Mucosa of gallbladder (tissue), 1 donor: Measurements from ENCODE around the gene IKZF4. TPM values are rescaled to one million over a fixed set of nuclear protein-coding genes. Genes with fewer than 3 reads are reported as not detected.
"Not testable (repeated sequence)": the region's sequence is repeated elsewhere in the genome, so short reads cannot be mapped to it uniquely, and the experiment has no call there.

ENCODE experiments used
- DNase-seq: peaks from one replicate; pipeline ENCODE4 v3.0.0-alpha.2; 2020; ENCODE audit warnings: low spot score
- total RNA-seq: library from RNA; stranded (reverse); gene quantifications from one replicate; pipeline ENCODE4 v1.2.1, GENCODE V29; 2021
- donor health status: DM: no; HTN: no; CAD: no.

The IKZF4 gene
- 8.2 TPM for total RNA-seq

DNA sequence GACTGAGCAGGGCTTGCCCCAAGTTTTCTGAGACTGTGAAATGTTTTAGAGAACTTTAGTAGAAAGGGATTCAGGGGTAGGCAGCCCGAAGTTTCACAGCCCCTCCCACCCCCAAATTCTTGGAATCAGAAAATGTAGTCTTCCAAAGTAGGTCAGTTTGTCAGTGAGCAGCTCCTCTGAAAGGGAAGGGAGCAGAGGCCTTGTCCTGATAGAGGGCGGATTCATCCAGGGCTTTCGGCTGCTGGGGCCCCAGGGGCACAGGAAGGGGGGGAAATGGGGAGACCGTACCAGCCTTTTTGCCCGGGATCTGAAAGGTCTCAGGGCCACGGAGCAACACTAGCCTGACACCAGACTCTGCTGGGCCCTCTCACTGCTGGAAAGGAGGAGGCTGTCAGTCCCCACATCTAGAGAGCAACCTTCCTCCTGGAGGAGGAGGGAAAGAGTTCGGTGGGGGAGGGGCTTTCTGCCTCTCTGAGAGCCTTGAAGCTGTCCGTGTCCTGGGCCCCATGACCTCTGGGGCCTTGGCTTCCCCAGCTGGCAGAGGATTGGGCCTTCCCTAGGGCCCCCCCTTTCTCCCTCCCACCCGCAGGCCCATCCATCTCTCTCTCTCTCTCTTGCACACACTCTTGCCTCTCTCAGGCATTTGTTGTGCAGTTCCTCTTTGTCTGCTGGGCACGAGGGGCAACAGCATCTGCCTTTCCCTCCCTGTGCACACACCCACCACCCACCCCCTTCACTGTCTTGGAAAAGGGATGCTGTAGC, at the start of gene IKZF4:
TSS of gene IKZF4 (plus strand) at position 621 of the 762 bp plus-strand sequence. CDS start 451 bp downstream, outside the sequence.
- peak; percentile 34 for DNase-seq

DNA sequence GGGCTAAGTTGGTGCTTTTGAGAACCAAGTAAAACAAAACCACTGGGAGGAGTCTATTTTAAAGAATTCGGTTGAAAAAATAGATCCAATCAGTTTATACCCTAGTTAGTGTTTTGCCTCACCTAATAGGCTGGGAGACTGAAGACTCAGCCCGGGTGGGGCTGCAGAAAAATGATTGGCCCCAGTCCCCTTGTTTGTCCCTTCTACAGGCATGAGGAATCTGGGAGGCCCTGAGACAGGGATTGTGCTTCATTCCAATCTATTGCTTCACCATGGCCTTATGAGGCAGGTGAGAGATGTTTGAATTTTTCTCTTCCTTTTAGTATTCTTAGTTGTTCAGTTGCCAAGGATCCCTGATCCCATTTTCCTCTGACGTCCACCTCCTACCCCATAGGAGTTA, 48.8 kb upstream of the IKZF4 start:
- no peak for DNase-seq

DNA sequence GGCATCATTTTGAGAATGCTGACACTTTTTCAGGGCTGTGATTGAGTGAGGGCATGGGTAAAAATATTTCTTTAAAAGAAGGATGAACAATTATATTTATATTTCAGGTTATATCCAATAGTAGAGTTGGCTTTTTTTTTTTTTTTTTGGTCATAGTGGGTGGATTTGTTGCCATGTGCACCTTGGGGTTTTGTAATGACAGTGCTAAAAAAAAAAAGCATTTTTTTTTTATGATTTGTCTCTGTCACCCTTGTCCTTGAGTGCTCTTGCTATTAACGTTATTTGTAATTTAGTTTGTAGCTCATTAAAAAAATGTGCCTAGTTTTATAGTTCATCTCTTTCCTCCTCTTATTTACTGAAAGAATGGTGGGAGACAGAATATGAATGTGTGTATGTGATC, 48.4 kb upstream of the IKZF4 start:
- DNase-seq, result no peak

DNA sequence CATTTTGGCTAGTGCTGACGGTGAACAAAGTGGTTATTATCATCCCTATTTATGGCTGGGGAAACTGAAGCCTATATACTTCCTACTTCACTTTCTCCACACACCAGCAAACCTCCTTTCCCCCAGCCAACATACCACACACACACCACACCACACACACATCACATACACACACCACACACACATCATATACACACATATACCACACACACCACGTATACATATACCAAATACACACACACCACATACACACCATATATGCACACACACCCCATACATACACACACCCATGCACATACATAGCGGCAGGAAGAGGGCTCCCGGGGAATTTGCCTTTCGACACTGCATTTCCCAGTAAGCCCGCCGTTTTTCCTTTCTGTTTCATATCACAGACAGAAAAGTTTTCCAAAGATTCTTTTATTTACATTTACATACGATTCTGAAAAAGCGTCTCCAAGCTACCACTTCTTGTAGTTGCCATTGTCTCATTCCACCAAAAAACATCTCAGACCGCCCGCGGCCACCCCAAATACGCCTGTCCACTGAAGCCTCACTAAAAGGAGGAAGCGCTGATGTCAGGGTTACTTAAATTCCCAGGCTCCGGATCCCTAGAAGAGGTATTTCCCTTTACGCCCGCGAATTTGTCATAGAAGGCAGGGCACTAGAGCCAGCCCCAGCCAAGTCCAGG, 47.8 kb upstream of the IKZF4 start:
- no peak for DNase-seq

DNA sequence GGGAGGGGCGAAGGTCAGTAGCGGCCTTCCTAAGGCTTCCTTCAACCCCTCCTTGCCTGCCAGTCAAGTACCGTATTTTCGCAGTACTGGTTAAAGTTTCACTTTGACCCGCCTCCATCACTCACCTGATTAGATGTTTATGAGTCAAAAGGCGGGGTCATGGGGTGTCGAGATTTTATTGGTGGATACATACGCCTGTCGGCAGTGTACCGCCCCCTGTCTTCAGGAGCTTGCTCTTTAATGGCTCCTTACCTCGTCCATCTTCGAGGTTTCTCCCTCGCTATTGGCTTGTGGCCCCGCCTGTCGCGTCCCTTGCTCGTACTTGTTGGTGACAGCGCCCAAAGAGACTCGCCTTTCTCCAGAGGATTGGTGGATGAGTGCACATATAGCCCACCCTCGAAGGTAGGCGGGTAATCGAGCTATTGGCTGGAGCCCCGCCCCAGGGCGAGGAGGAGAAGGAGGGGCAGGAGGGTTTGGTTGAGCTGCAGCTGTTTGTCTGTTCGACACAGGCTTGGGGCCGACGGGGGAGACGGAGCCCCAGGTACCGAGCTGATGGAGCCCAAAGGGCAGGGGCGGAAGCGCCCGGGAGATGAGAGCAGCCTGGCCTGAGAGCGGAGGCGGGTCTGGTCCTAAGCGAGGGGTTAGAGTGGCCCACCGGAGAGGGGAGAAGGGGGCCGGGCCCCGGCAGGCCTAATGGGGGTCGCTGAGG, 47.1 kb upstream of the IKZF4 start, which contains the start of gene RAB5B:
TSS of gene RAB5B (plus strand) at position 480 of the 709 bp plus-strand sequence. CDS start 12,883 bp downstream, outside the sequence.
- DNase-seq, result peak; percentile 100

DNA sequence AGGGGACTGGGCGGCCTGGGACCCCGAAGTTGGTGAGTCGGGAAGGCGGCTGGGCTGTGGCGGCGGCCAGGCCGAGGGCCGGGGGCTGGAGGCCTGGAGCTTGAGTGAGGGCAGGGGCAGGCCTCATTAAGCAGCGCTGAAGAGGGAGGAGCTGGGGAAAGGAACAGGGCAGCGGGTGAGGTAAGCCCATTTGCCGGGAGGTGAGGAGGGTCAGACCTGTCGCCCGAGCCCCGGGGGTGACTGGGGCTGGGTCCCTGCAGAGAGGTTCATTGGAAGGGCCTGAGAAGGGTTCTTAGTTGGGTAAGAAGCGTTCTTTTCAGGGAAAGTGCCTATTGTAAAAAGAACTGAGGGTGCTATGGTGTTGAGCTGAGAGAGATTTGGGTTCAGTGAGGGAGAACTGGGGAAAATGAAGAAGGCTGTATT, 46.5 kb upstream of the IKZF4 start:
- peak; percentile 50 for DNase-seq

DNA sequence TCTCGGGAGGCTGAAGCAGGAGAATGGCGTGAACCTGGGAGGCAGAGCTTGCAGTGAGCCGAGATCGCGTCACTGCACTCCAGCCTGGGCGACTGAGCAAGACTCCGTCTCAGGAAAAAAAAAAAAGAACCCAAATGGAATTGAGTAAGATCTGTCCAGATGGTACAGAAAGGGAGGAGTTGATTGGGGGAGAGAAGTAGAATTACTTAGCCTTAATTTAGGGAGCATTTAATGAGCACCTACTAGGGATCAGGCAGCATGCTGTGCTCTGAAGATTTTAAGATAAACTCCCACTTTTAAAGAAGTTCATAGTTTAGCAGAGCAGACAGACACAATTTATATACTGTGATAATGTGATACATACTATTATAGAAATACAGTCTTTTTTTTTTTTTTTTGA, 42.5 kb upstream of the IKZF4 start:
- no peak for DNase-seq

DNA sequence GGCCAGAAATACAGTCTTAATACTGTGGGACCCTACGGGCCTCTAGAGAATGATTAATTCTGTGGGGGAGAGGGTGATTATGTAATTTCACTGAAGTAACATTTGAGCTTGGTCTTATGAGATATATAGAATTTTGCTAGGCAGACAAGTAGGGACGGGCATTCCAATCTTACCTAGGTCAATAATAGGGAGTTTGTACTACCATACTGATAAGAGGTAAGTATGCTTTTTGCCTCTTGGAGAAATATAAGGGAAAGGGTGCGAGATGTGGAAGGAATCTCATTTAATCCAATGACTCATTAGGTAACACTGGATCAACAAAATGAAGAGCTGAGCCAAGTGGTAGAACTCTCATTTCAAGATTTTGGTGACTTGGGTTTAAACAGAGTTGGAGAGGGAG, 41.8 kb upstream of the IKZF4 start:
- DNase-seq, result no peak

DNA sequence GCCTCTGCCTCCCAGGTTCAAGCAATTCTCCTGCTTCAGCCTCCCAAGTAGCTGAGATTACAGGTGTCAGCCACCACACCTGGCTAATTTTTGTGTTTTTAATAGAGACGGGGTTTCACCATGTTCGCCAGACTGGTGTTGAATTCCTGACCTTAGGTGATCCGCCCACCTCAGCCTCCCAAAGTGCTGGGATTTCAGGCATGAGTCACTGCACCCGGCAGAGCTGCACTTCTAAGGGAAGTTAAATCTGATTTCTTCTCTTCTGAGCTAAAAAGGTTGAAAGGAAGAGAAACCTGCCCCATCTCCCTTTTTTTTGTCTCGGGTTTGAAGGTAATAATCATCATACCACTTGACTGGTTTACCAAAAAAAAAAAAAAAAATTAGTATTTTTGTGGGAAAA, 39.0 kb upstream of the IKZF4 start:
- DNase-seq, result not testable (repeated sequence)

DNA sequence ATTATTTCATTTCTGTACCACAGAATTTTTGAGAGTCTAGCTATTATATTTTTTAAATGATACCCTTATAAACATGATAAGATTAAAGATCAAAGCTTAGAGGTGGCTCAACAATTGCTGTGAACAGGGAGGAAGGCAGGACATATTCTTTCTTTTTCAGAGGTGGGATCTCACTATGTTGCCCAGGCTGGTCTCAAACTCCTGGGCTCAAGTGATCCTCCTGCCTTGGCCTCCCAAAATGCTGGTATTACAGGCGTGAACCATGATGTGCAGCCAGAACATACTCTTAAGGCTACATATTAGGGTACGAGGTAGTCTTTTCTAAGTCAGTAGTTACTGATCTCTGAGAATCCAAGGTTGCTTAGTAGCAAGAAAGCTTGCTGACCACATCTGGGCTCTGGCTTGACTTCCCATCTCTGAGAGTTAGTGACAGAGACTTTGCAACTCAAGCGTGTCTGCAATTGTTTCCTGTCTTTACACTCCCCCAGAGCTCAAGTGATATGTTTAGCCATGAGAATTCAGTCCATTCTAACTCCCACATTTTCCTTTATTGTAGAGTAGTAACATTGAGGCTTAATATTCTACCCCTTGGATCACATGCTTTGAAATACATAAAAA, 38.4 kb upstream of the IKZF4 start:
- no peak for DNase-seq

DNA sequence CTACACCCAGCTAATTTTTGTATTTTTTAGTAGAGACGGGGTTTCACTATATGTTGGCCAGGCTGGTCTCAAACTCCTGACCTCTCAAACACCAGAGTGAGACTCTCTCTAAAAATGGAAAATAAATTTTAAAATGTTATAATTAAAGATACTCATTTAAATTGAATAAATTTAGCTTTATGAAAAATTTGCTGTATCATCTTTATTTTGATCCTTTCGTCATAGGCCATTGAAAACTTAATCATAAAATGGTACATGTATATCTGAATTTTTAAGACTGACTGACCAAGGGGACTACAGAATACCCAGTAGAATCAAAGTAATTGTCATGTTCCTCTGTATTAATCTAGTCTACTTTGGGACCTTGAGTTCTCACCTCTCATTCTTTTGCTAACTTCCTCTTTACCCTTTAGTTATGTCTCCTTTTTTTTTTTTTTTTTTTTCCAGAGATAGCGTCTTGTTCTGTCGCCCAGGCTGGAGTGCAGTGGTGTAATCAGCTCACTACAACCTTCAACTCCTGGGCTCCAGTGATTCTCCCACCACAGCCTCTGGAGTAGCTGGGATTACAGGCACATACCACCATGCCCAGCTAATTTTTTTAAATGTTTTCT, 37.5 kb upstream of the IKZF4 start:
- DNase-seq, result no peak

DNA sequence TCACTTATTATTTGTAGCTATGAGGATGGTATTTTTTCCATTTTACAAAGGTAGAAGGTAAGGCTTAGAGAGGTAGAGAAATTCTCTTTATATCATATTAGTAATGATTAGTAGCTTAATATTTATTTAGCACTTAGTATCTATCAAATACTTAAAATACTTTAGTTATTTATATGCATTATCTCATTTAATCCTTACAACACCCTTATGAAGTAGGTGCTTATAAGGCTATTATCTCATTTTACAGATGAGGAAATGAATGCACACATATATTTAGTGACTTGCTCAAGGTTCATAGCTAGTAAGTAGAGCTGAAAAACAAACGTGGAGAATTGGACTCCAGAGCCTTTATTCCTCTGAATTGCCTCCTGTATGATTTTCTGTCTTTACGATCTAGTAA, 36.0 kb upstream of the IKZF4 start:
- no peak for DNase-seq

DNA sequence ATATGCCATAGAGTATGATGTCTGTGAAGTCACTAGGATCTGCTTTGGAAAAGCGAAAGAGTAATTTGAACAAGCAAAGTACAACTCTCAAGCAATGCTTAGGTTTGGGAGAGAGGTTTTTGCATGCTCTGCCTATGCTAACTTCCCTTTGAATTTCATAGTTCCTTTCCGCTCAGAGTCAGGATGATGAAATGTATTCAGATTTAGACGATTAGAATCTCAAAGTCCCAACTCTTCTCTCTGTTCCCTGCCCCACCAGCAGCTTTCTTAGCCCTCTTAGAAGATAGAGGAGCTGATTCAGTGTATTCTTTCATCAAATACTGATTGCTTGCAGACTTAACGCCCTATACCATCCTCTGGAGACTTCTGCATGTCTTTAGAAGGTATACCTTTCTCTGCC, 35.5 kb upstream of the IKZF4 start:
- DNase-seq, result no peak

DNA sequence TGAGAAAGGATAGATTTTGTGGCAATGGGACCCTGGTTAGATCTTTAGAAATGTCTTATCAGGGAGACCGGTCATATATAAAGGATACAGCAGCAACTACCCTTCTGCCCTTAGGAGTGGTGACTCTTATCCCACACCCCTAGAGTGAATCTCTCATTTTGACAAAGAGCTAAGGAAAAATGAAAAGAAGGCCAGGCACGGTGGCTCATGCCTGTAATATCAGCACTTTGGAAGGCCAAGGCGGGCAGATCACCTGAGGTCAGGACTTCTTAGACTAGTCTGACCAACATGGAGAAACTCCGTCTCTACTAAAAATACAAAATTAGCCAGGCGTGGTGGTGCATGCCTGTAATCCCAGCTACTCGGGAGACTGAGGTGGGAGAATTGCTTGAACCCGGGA, 34.9 kb upstream of the IKZF4 start:
- not testable (repeated sequence) for DNase-seq

DNA sequence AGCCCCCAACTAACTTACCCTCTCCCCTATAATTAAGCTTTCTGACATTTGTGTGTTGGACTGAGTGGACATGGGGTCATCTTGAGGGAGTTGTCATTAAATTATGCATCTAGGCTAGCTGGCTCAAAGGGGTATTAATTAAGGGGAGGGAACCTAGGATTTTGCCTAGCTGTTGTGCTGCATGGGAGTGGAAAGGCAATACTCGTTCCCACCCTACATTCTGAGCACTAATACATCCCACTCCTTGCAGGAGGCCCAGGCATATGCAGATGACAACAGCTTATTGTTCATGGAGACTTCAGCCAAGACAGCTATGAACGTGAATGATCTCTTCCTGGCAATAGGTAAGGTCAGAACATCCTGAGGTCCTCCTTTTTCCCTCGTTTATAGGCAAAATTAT, 29.7 kb upstream of the IKZF4 start:
- DNase-seq, result no peak

DNA sequence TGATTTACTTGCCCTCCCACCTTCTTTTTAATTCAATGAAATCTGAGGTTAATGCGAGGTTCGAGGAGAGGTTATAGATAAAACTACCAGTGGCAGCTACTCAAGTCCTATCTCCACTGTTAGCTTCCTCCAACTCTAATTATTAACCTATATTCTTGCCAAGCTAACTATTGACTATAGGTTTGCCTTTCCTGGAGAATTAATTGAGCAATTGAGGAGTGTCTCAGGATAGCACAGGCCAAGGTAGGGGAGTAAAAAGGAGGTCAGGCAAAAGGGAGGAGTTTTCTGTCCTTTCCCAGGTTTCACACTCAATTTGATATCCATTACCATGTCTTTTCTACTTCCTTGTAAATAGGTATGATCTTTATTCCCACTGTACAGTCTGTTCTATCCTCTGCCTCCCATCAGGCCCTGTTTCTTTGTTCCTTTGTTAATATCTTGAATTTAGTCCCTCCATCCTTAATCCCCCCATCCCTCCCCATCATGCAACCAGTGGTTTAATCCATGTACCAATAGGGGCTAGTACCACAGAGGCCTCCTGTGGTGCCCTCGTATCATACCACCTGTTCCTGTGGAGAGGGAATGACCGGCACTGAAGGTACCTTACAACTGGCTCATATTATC, 27.5 kb upstream of the IKZF4 start:
- DNase-seq, result no peak

DNA sequence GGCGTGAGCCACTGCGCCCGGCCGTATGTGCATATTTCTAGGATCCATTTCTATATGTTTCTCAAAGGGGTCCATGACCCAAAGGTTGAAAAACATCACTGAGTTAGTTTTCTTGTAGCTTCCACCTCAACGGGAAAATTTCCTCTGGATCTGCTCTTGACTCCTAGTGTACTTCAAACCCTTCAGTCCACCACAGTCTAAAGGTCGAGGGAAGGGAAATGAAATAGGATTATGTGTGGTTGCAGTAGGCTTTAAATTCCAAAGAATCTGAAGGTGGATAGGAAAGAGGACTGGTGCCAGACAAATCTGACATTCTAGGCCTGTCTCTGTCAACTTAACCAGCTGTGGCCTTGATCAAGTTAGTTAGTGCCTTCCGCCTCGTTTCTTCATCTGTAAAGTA, 25.5 kb upstream of the IKZF4 start:
- no peak for DNase-seq

DNA sequence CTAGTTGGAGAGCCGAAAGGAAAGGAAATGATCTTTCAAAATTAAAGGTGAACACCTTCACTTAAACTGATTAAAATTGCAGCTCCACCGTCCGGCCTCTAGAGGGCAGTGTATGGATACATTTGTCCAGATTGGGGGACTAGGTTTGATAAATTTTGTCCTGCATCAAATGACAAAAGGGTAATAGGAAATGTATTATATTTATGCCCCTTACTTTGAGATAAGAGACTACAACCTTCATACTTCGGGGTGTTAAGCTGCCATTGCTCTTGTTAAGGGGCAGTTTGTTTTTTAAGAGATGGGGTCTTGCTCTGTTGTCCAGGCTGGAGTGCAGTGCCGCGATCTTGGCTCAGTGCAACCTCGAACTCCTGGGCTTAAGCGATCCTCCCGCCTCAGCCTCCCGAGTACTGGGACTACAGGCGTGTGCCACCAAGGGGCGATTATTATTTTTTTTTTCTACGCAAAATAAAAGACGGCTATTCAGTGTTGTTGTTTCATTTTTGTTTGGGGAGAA, 24.6 kb upstream of the IKZF4 start:
- DNase-seq, result peak; percentile 59

DNA sequence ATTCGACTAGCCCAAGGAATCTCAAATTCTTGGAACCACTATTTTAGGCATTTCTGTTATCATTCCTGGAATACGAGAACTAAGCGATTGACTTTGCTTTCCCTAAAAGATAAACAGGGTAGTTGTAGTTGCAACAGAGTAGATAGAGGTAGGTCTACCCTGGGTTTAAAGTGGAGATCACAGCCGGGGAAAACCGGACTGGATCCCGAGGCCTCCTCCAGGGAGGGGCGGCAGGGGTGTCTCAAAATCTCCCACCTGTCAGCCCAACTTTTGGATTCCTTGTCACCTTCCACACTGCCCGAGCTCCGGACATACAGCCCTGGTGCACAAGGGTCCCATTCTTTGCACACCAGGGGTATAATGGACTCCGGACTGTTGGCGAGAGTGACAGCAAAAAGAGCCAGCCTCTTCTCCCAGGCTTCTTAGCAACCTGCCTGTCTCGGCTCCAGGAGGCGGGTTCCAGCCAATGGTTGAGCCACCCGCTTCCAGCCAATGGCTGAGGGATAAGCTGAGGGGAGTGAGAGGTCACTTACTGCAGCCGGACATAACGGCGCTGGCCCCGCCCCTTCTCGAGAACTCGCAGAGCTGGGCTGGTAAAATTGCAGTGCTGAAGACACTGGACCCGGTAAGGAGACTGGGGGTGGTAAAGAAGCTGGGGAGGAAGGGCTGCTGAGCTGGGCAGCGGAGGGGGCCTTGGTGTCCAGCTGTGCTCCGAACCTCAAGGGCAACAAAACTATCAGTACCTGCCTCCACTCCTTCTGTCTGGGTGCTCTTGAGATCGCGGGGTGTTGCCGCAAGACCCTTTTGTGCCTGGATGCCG, 23.9 kb upstream of the IKZF4 start, which contains the start of gene SUOX:
TSS of gene SUOX (plus strand) at position 562 of the 820 bp plus-strand sequence. CDS start 4,946 bp downstream, outside the sequence.
- DNase-seq, result peak; percentile 97

DNA sequence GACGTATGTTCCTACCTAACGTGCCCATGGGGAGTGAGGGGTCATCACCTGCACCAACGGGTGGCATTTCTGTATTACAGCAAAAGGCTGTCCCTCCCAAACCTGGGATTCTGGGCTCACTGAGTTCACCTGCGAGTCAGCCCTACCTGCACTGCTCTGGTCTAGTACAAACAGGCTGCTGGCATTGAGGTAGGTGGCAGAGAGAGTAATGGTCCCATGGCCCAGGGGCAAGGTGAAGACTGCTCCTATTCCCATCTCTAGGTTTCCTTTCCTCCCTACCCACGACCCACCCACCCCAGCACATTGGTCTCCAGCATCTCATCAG, 23.3 kb upstream of the IKZF4 start:
- peak; percentile 25 for DNase-seq
